HG02642 (cell line): ENCODE data around the gene IL16.

Source experiments
- ATAC-seq: cut with Tn5 transposase; IDR thresholded peaks from one replicate; pipeline ENCODE4 v1.9.1; 2021; ENCODE audit warnings: mild to moderate bottlenecking; ENCODE audit not compliant: unreplicated experiment, poor library complexity

IL16 gene

GRCh38 chr15:81254277-81254915 is 57.7 kb downstream of the IL16 start:
- ATAC-seq: no peak

GRCh38 chr15:81254916-81255290 is 58.2 kb downstream of the IL16 start:
- ATAC-seq: no peak

GRCh38 chr15:81255315-81255957 is 58.8 kb downstream of the IL16 start:
- ATAC-seq: no peak

GRCh38 chr15:81255958-81256320 is 59.3 kb downstream of the IL16 start:
- no peak for ATAC-seq

- ATAC-seq: no peak
Observed at GRCh38 chr15:81256916-81257315, 60.2 kb downstream of the IL16 start.

GRCh38 chr15:81257435-81257834 is 60.8 kb downstream of the IL16 start:
- ATAC-seq: no peak

- no peak for ATAC-seq
Observed at GRCh38 chr15:81258455-81258854, 61.8 kb downstream of the IL16 start.

GRCh38 chr15:81259760-81260298 is 63.1 kb downstream of the IL16 start:
- ATAC-seq: no peak

GRCh38 chr15:81261172-81261811 is 64.6 kb downstream of the IL16 start:
- ATAC-seq: no peak

- ATAC-seq: no peak
Observed at GRCh38 chr15:81263477-81263876, 66.8 kb downstream of the IL16 start.

GRCh38 chr15:81264072-81264857 is 67.6 kb downstream of the IL16 start:
- ATAC-seq: no peak

- ATAC-seq: no peak
Observed at GRCh38 chr15:81265256-81265943, 68.7 kb downstream of the IL16 start.

- ATAC-seq: peak; percentile 81
Observed at GRCh38 chr15:81265944-81266775, 69.5 kb downstream of the IL16 start.

- no peak for ATAC-seq
Observed at GRCh38 chr15:81268340-81268739, 71.7 kb downstream of the IL16 start.

- no peak for ATAC-seq
Observed at GRCh38 chr15:81268881-81269601, 72.4 kb downstream of the IL16 start.

- no peak for ATAC-seq
Observed at GRCh38 chr15:81270188-81270587, 73.5 kb downstream of the IL16 start.

- ATAC-seq: no peak
Observed at GRCh38 chr15:81270781-81271491, 74.3 kb downstream of the IL16 start.
